Astrocyte of the spinal cord (primary cell): ENCODE data around the gene NFX1.

Experiments used
- DNase-seq: peaks from one replicate; pipeline ENCODE4 v3.0.0; 2011; ENCODE audit warnings: low read depth, low spot score
- H3K4me3 ChIP-seq: 2 replicates; pipeline ENCODE4 v1.5.1; 2011; ENCODE audit warnings: low read depth, mild to moderate bottlenecking, low read length, moderate library complexity
- in situ Hi-C: cut with HindIII; loops from 2 replicates; pipeline ENCODE4 v1.10.0; 2017; ENCODE audit warnings: low sequenced_read_pairs
- TF ChIP-seq, protein P1 (sequence below): IDR thresholded peaks from 2 replicates; pipeline ENCODE4 v1.5.1; 2012; ENCODE audit warnings: low read depth, mild to moderate bottlenecking, low read length, inconsistent platforms

Gene NFX1

GRCh38 chr9:33248606-33249005 is 41.7 kb upstream of the NFX1 start:
- TF ChIP-seq, protein P1, sequence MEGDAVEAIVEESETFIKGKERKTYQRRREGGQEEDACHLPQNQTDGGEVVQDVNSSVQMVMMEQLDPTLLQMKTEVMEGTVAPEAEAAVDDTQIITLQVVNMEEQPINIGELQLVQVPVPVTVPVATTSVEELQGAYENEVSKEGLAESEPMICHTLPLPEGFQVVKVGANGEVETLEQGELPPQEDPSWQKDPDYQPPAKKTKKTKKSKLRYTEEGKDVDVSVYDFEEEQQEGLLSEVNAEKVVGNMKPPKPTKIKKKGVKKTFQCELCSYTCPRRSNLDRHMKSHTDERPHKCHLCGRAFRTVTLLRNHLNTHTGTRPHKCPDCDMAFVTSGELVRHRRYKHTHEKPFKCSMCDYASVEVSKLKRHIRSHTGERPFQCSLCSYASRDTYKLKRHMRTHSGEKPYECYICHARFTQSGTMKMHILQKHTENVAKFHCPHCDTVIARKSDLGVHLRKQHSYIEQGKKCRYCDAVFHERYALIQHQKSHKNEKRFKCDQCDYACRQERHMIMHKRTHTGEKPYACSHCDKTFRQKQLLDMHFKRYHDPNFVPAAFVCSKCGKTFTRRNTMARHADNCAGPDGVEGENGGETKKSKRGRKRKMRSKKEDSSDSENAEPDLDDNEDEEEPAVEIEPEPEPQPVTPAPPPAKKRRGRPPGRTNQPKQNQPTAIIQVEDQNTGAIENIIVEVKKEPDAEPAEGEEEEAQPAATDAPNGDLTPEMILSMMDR, result no peak
- no peak overlapping the region for H3K4me3 ChIP-seq
- no peak for DNase-seq
- in situ Hi-C loops, result loop anchor here (25.0 kb wide), 1 partner anchor 161 kb away; the partner anchor contains the start of gene SMU1

GRCh38 chr9:33249087-33249658 is 41.1 kb upstream of the NFX1 start:
- in situ Hi-C loops, result loop anchor here (25.0 kb wide), 1 partner anchor 162 kb away; the partner anchor contains the start of gene SMU1
- TF ChIP-seq, protein P1, result no peak
- no peak overlapping the region for H3K4me3 ChIP-seq
- no peak for DNase-seq

GRCh38 chr9:33249983-33250382 is 40.3 kb upstream of the NFX1 start:
- in situ Hi-C loops, result loop anchor here (25.0 kb wide), 1 partner anchor 163 kb away; the partner anchor contains the start of gene SMU1

GRCh38 chr9:33250458-33250995 is 39.8 kb upstream of the NFX1 start:
- TF ChIP-seq, protein P1, result no peak
- H3K4me3 ChIP-seq, result no peak overlapping the region
- in situ Hi-C loops, result no loop called here
- no peak for DNase-seq

More at GRCh38 chr9:33249983-33250382, 40.3 kb upstream of the NFX1 start:
- TF ChIP-seq, protein P1, result no peak
- DNase-seq, result no peak
- H3K4me3 ChIP-seq, result no peak overlapping the region

DNA sequence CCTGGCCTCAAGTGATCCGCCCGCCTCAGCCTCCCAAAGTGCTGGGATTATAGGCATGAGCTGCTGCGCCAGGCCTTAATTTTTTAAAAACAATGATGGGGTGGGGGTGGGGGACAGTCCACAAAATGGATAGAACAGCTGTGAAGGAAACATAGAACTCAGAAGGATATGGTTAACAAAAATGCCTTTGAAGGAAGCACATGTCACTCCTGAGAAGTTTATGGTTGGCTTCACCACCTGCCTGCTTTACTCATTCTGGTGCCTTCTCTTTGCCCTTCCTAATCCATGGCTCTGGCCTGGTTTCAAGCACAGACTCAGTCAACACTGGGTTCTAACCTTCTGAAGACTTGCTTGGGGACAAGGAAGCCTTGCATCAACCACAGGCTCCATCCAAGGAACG is 36.1 kb upstream of the NFX1 start:
- in situ Hi-C loops, result no loop called here
- DNase-seq, result no peak
- TF ChIP-seq, protein P1, result no peak

GRCh38 chr9:33255014-33255413 is 35.3 kb upstream of the NFX1 start:
- in situ Hi-C loops, result no loop called here
- H3K4me3 ChIP-seq, result no peak overlapping the region
- DNase-seq, result no peak
- TF ChIP-seq, protein P1, result no peak

More for the DNA sequence above, 36.1 kb upstream of the NFX1 start:
- no peak overlapping the region for H3K4me3 ChIP-seq
